Glutamatergic neuron (in vitro differentiated cells): ENCODE results near the gene TLR2. TPM values are rescaled to one million over a fixed set of nuclear protein-coding genes. Genes with fewer than 3 reads are reported as not detected.
"Not testable (repeated sequence)": the region's sequence is repeated elsewhere in the genome, so short reads cannot be mapped to it uniquely, and the experiment has no call there.

Experiments
- DNase-seq: peaks from one replicate; pipeline ENCODE4 v3.0.0; 2022
- H3K27ac Mint-ChIP-seq: one replicate; pipeline ENCODE4 v1.8.0; 2020; ENCODE audit warnings: mild to moderate bottlenecking, mixed read lengths, inconsistent platforms; ENCODE audit not compliant: unreplicated experiment
- H3K27me3 Mint-ChIP-seq: one replicate; pipeline ENCODE4 v1.8.0; 2020; ENCODE audit warnings: mild to moderate bottlenecking, moderate library complexity, mixed read lengths, inconsistent platforms; ENCODE audit not compliant: unreplicated experiment
- H3K36me3 Mint-ChIP-seq: one replicate; pipeline ENCODE4 v1.8.0; 2020; ENCODE audit warnings: mild to moderate bottlenecking, mixed read lengths, inconsistent platforms; ENCODE audit not compliant: unreplicated experiment
- H3K4me1 Mint-ChIP-seq: one replicate; pipeline ENCODE4 v1.8.0; 2020; ENCODE audit warnings: mild to moderate bottlenecking, low read depth, mixed read lengths, inconsistent platforms; ENCODE audit not compliant: unreplicated experiment
- H3K4me3 Mint-ChIP-seq: one replicate; pipeline ENCODE4 v1.8.0; 2020; ENCODE audit warnings: mild to moderate bottlenecking, mixed read lengths, inconsistent platforms; ENCODE audit not compliant: unreplicated experiment
- H3K9me3 Mint-ChIP-seq: one replicate; pipeline ENCODE4 v1.8.0; 2020; ENCODE audit warnings: mild to moderate bottlenecking, moderate library complexity, mixed read lengths, inconsistent platforms; ENCODE audit not compliant: unreplicated experiment
- CTCF ChIP-seq: fragments of 200-600 bp; sonication (generic); IDR thresholded peaks from one replicate; pipeline ENCODE4 v1.5.0; 2021; ENCODE audit not compliant: partially characterized antibody, unreplicated experiment
- total RNA-seq: library from RNA; stranded (reverse); fragmentation: NEBNext Ultra II Directional; extraction: Animal tissue kit (Norgen Biotek cat#: 25700); gene quantifications from one replicate; pipeline ENCODE4 v1.2.1, GENCODE V29; 2021; ENCODE audit not compliant: unreplicated experiment

Gene TLR2
- total RNA-seq, 1 donor from 2014 or later: not detected

GRCh38 chr4:153661215-153661822 lies 22.8 kb upstream of the TLR2 start:
- H3K36me3 Mint-ChIP-seq: peaks cover 11% of the 10 kb centered on the region
- peaks cover 2% of the 10 kb centered on the region for H3K9me3 Mint-ChIP-seq
- no peaks in the 10 kb centered on the region for H3K4me1 Mint-ChIP-seq
- no peak for DNase-seq
- H3K27ac Mint-ChIP-seq: no peak overlapping the region
- peaks cover 2% of the 10 kb centered on the region for H3K27me3 Mint-ChIP-seq
- TF ChIP-seq CTCF: no peak
- H3K4me3 Mint-ChIP-seq: no peak overlapping the region

- Mint-ChIP-seq H3K9me3 (peaks cover 2% of the 10 kb centered on the region), H3K4me3 (no peak overlapping the region), H3K4me1 (no peaks in the 10 kb centered on the region), H3K27ac (no peak overlapping the region), H3K27me3 (peaks cover 2% of the 10 kb centered on the region), H3K36me3 (peaks cover 11% of the 10 kb centered on the region)
- DNase-seq: no peak
- no peak for TF ChIP-seq CTCF
Observed at GRCh38 chr4:153661908-153662307, 22.2 kb upstream of the TLR2 start.

- H3K27me3 Mint-ChIP-seq: no peaks in the 10 kb centered on the region
- peaks cover 2% of the 10 kb centered on the region for H3K9me3 Mint-ChIP-seq
- DNase-seq: no peak
- no peak overlapping the region for H3K27ac Mint-ChIP-seq
- no peak overlapping the region for H3K4me3 Mint-ChIP-seq
- no peaks in the 10 kb centered on the region for H3K4me1 Mint-ChIP-seq
- TF ChIP-seq CTCF: no peak
- peaks cover 11% of the 10 kb centered on the region for H3K36me3 Mint-ChIP-seq
Observed at GRCh38 chr4:153663667-153664066, 20.4 kb upstream of the TLR2 start.

GRCh38 chr4:153666505-153666904 lies 17.6 kb upstream of the TLR2 start:
- H3K4me1 Mint-ChIP-seq, H3K4me3 Mint-ChIP-seq, DNase-seq, H3K9me3 Mint-ChIP-seq, H3K27me3 Mint-ChIP-seq, H3K27ac Mint-ChIP-seq: not testable (repeated sequence)
- H3K36me3 Mint-ChIP-seq: peaks cover 11% of the 10 kb centered on the region

GRCh38 chr4:153668647-153669046 lies 15.4 kb upstream of the TLR2 start:
- no peaks in the 10 kb centered on the region for H3K27me3 Mint-ChIP-seq
- no peaks in the 10 kb centered on the region for H3K4me1 Mint-ChIP-seq
- peaks cover 6% of the 10 kb centered on the region for H3K36me3 Mint-ChIP-seq
- TF ChIP-seq CTCF: no peak
- no peak for DNase-seq
- no peak overlapping the region for H3K4me3 Mint-ChIP-seq
- no peak overlapping the region for H3K27ac Mint-ChIP-seq
- H3K9me3 Mint-ChIP-seq: peaks cover 2% of the 10 kb centered on the region
